ENCODE results near the gene RBM12. TPM values are rescaled to one million over a fixed set of nuclear protein-coding genes. Genes with fewer than 3 reads are reported as not detected.

RBM12 gene
- total RNA-seq, 1 donor from 2014 or later = 148 TPM

DNA sequence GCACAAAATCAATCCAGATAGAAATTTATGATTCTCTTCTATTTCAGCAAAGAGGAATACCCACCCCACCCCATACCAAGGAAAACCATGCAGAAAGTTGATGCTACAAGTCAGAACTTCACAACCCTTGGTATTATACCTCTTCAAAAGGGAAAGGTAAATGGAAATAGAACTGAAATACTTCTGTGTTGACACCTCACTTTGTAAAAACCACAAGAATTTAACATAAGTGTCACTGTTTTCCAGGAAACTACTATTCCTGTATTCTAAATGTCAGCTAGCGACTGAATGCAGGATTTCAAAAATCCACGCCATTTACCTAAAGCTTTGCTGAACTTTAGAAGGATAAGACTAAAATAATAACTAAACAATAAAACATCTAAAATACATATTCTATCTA, 3.6 kb downstream of the RBM12 start:
- Mint-ChIP-seq H3K36me3 (ENCODE audit: low read depth) (peaks cover 58% of the 10 kb centered on the region), H3K27ac (peak overlapping the region; percentile 99), H3K27me3 (ENCODE audit: low read depth) (no peaks in the 10 kb centered on the region), H3K4me3 (ENCODE audit: low read depth) (peak overlapping the region; percentile 95), H3K4me1 (ENCODE audit: low read depth) (peaks cover 63% of the 10 kb centered on the region), H3K9me3 (no peaks in the 10 kb centered on the region)
- intact Hi-C loops (cut with micrococcal nuclease) = loop anchor here (2.0 to 5.0 kb wide), 2 partner anchors 119 to 294 kb away; partner anchors contain the start of genes ERGIC3 and SCAND1
- DNase-seq (ENCODE audit: low spot score) = no peak

DNA sequence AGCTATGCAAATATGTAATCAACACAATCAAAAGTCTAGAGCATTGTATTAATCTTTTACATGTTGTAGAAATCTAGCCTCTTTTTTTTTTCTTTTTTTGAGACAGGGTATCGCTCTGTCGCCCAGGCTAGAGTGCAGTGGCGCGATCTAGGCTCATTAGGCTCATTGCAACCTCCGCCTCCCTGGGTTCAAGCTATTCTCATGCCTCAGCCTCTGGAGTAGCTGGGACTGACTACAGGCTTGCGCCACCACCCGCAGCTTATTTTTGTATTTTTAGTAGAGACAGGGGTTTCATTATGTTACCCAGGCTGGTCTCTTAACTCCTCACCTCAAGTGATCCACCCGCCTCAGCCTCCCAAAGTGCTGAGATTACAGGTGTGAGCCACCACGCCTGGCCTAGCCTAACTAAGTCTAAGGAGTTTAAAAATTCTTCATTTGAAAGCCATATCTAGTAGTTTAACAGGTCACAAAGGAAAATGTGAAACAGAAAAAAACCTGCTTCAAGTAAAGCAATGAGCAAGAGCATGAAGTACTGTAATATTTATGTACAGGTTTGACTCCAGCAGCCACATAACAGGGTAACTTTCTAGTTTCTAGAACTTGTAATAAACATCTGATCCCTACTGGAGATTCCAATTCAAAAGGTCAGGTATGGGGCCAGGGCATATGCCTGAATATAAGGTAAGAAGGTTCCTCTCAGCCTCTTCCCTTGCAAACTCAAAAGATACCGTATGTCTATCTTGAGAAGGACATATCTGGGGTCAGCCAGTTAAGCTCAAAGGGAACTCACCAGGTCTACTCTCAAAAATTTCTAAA, 4.4 kb downstream of the RBM12 start:
- Mint-ChIP-seq H3K4me1 (ENCODE audit: low read depth) (peaks cover 63% of the 10 kb centered on the region), H3K36me3 (ENCODE audit: low read depth) (peaks cover 58% of the 10 kb centered on the region), H3K27ac (peak overlapping the region; percentile 99), H3K9me3 (no peaks in the 10 kb centered on the region), H3K27me3 (ENCODE audit: low read depth) (no peaks in the 10 kb centered on the region), H3K4me3 (ENCODE audit: low read depth) (peak overlapping the region; percentile 95)
- intact Hi-C loops (cut with micrococcal nuclease) = loop anchor here (1.0 to 5.0 kb wide), 3 partner anchors 41 to 294 kb away; partner anchors contain the start of genes ERGIC3 and SCAND1
- DNase-seq (ENCODE audit: low spot score) = no peak

- intact Hi-C loops (cut with micrococcal nuclease) = no loop called here
- Mint-ChIP-seq H3K27me3 (ENCODE audit: low read depth) (no peaks in the 10 kb centered on the region), H3K9me3 (no peaks in the 10 kb centered on the region), H3K4me3 (ENCODE audit: low read depth) (peak overlapping the region; percentile 20), H3K36me3 (ENCODE audit: low read depth) (peaks cover 40% of the 10 kb centered on the region), H3K4me1 (ENCODE audit: low read depth) (peaks cover 47% of the 10 kb centered on the region), H3K27ac (peak overlapping the region; percentile 77)
- DNase-seq (ENCODE audit: low spot score) = no peak
Observed at GRCh38 chr20:35657271-35657670, 7.4 kb downstream of the RBM12 start.

DNA sequence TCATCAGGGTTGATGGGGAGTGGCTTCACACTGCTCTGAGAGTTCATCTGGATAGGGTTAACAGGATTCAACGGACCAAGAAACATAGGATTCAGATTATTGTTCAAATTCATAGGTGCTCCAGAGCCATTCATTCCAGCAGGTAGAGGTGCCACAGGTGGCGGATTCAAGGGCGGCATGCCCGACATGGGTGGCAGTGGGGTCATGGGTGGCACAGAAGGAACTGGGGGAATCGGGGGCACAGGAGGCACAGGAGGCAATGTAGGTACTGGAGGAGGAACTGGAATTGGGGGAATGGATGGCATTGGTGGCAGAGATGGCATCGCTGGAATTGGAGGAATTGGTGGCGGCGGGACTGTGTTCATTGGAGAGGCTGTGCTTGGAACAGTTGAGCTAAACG, 10.3 kb downstream of the RBM12 start:
- no peak overlapping the region for H3K4me3 Mint-ChIP-seq (ENCODE audit: low read depth)
- DNase-seq (ENCODE audit: low spot score) = no peak
- peaks cover 35% of the 10 kb centered on the region for H3K4me1 Mint-ChIP-seq (ENCODE audit: low read depth)
- intact Hi-C loops (cut with micrococcal nuclease) = no loop called here
- no peaks in the 10 kb centered on the region for H3K27me3 Mint-ChIP-seq (ENCODE audit: low read depth)
- no peak overlapping the region for H3K27ac Mint-ChIP-seq
- peaks cover 46% of the 10 kb centered on the region for H3K36me3 Mint-ChIP-seq (ENCODE audit: low read depth)
- H3K9me3 Mint-ChIP-seq = no peaks in the 10 kb centered on the region

DNA sequence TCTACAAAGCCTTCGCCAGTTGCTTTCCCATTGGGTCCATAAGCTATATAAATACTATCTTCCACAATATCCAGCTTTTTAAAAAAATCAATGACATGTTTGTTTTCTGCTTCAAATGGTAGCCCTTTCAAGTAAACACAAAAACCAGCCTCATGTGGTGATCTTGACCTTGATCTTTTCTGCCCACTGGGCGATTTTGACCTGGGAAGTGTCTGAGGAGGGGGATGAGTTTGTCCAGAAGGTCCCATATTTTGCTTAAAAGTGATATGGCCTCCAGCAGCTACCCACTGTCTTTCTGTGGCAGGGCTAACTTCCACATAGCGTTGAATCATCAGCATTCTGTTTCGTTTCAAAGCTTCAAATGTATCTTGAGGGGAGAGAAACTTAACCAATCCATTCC, 10.8 kb downstream of the RBM12 start:
- Mint-ChIP-seq H3K27me3 (ENCODE audit: low read depth) (no peaks in the 10 kb centered on the region), H3K9me3 (no peaks in the 10 kb centered on the region), H3K4me3 (ENCODE audit: low read depth) (no peak overlapping the region), H3K4me1 (ENCODE audit: low read depth) (peaks cover 31% of the 10 kb centered on the region), H3K27ac (no peak overlapping the region), H3K36me3 (ENCODE audit: low read depth) (peaks cover 46% of the 10 kb centered on the region)
- no peak for DNase-seq (ENCODE audit: low spot score)
- intact Hi-C loops (cut with micrococcal nuclease) = no loop called here

- H3K9me3 Mint-ChIP-seq = no peaks in the 10 kb centered on the region
- H3K27me3 Mint-ChIP-seq (ENCODE audit: low read depth) = no peaks in the 10 kb centered on the region
- H3K27ac Mint-ChIP-seq = no peak overlapping the region
- no peak overlapping the region for H3K4me3 Mint-ChIP-seq (ENCODE audit: low read depth)
- peaks cover 31% of the 10 kb centered on the region for H3K4me1 Mint-ChIP-seq (ENCODE audit: low read depth)
- peaks cover 47% of the 10 kb centered on the region for H3K36me3 Mint-ChIP-seq (ENCODE audit: low read depth)
- intact Hi-C loops (cut with micrococcal nuclease) = no loop called here
- no peak for DNase-seq (ENCODE audit: low spot score)
Observed at GRCh38 chr20:35653430-35653734, 11.3 kb downstream of the RBM12 start.

DNA sequence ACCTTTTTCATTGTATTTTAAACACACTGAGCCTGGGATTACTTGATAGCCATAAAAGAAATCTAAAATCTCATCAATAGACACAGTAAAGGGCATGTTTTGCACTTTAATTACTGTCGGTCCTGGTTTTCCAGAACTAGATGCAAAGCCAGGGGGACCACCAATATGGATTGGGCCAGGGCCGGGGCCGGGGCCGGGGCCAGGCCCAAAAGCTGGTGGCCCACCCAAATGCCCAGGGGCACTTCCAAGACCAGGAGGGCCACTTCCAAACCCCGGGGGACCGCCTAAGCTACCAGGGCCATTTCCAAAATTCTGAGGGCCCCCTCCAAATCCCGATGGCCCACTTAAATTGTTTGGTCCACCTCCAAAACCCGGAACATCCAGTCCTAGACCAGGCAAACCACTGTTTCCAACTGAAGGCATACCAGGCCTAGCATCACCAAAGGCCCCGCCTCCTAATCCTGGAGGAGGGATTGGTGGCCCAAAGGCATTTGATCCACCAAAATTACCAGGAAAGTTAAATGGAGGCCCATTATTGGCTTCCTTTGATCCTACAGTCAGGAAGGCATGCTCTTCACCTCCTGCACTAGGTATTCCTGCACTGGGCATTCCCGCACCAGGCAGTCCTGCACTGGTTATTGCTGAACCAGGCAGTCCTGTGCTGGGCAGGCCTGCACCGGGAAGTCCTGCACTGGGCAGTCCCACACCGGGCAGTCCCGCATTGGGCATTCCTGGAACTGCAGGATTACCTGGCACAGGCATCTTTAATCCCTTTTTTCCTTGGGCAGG, 11.9 kb downstream of the RBM12 start:
- H3K4me1 Mint-ChIP-seq (ENCODE audit: low read depth) = peaks cover 32% of the 10 kb centered on the region
- no peak for DNase-seq (ENCODE audit: low spot score)
- intact Hi-C loops (cut with micrococcal nuclease) = no loop called here
- no peaks in the 10 kb centered on the region for H3K9me3 Mint-ChIP-seq
- H3K36me3 Mint-ChIP-seq (ENCODE audit: low read depth) = peaks cover 53% of the 10 kb centered on the region
- no peak overlapping the region for H3K4me3 Mint-ChIP-seq (ENCODE audit: low read depth)
- H3K27me3 Mint-ChIP-seq (ENCODE audit: low read depth) = no peaks in the 10 kb centered on the region
- H3K27ac Mint-ChIP-seq = no peak overlapping the region

DNA sequence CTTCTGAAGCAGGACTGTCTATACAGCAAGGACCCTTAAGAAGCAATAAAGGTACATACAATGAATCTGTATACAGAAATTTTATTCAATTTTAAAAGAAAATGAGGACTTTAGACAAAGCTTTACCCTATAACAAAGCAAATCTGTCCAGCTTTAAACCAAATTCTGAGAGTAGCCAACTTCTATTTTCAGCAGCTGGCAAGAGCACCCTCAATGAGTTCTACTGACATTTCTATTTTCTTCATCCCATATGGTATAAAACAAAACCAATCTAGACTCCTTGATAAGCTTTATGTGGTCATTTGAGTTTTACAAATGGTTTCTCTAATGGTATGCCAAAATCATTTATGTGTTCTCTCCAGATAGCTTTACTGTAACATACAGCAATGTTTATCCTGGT, 12.7 kb downstream of the RBM12 start:
- peaks cover 27% of the 10 kb centered on the region for H3K4me1 Mint-ChIP-seq (ENCODE audit: low read depth)
- no peaks in the 10 kb centered on the region for H3K9me3 Mint-ChIP-seq
- H3K27me3 Mint-ChIP-seq (ENCODE audit: low read depth) = no peaks in the 10 kb centered on the region
- H3K36me3 Mint-ChIP-seq (ENCODE audit: low read depth) = peaks cover 53% of the 10 kb centered on the region
- intact Hi-C loops (cut with micrococcal nuclease) = no loop called here
- H3K4me3 Mint-ChIP-seq (ENCODE audit: low read depth) = no peak overlapping the region
- DNase-seq (ENCODE audit: low spot score) = no peak
- no peak overlapping the region for H3K27ac Mint-ChIP-seq

DNA sequence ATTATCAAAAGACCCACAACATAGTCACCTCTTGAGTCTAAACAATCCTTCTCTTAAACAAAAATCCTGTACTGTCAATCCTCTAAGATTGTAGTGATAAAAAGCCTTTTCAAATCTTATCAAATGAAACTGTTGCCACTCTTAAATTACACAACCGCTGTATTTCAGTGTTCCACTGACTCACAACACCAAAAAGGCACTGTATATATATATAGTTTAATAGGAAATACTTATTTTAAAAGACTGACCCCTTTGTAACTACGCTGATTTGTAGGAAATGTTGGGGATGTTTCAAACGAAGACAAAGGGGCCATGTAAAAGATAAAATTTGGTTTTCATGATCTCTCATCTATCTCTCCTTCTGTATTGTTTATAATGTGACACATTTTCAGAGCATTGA, 14.1 kb downstream of the RBM12 start:
- no peaks in the 10 kb centered on the region for H3K27me3 Mint-ChIP-seq (ENCODE audit: low read depth)
- H3K9me3 Mint-ChIP-seq = no peaks in the 10 kb centered on the region
- peaks cover 22% of the 10 kb centered on the region for H3K4me1 Mint-ChIP-seq (ENCODE audit: low read depth)
- intact Hi-C loops (cut with micrococcal nuclease) = no loop called here
- no peak for DNase-seq (ENCODE audit: low spot score)
- peaks cover 50% of the 10 kb centered on the region for H3K36me3 Mint-ChIP-seq (ENCODE audit: low read depth)
- no peak overlapping the region for H3K4me3 Mint-ChIP-seq (ENCODE audit: low read depth)
- peak overlapping the region; percentile 11 for H3K27ac Mint-ChIP-seq

GRCh38 chr20:35648836-35649235, 15.9 kb downstream of the RBM12 start:
- intact Hi-C loops (cut with micrococcal nuclease) = no loop called here
- peaks cover 60% of the 10 kb centered on the region for H3K36me3 Mint-ChIP-seq (ENCODE audit: low read depth)
- H3K27me3 Mint-ChIP-seq (ENCODE audit: low read depth) = no peaks in the 10 kb centered on the region
- H3K27ac Mint-ChIP-seq = peak overlapping the region; percentile 50
- H3K4me3 Mint-ChIP-seq (ENCODE audit: low read depth) = no peak overlapping the region
- H3K4me1 Mint-ChIP-seq (ENCODE audit: low read depth) = peaks cover 28% of the 10 kb centered on the region
- H3K9me3 Mint-ChIP-seq = no peaks in the 10 kb centered on the region
- DNase-seq (ENCODE audit: low spot score) = no peak

- H3K36me3 Mint-ChIP-seq (ENCODE audit: low read depth) = peaks cover 46% of the 10 kb centered on the region
- no peak for DNase-seq (ENCODE audit: low spot score)
- no peak overlapping the region for H3K4me3 Mint-ChIP-seq (ENCODE audit: low read depth)
- H3K27ac Mint-ChIP-seq = peak overlapping the region; percentile 40
- no peaks in the 10 kb centered on the region for H3K9me3 Mint-ChIP-seq
- peaks cover 37% of the 10 kb centered on the region for H3K4me1 Mint-ChIP-seq (ENCODE audit: low read depth)
- intact Hi-C loops (cut with micrococcal nuclease) = no loop called here
- H3K27me3 Mint-ChIP-seq (ENCODE audit: low read depth) = no peaks in the 10 kb centered on the region
Observed at GRCh38 chr20:35644806-35645205, 19.9 kb downstream of the RBM12 start.

GRCh38 chr20:35643045-35643444, 21.7 kb downstream of the RBM12 start:
- Mint-ChIP-seq H3K27ac (no peak overlapping the region), H3K36me3 (ENCODE audit: low read depth) (peaks cover 29% of the 10 kb centered on the region), H3K9me3 (no peaks in the 10 kb centered on the region), H3K4me3 (ENCODE audit: low read depth) (no peak overlapping the region), H3K27me3 (ENCODE audit: low read depth) (no peaks in the 10 kb centered on the region), H3K4me1 (ENCODE audit: low read depth) (peaks cover 29% of the 10 kb centered on the region)
- intact Hi-C loops (cut with micrococcal nuclease) = no loop called here
- DNase-seq (ENCODE audit: low spot score) = no peak

- peaks cover 26% of the 10 kb centered on the region for H3K36me3 Mint-ChIP-seq (ENCODE audit: low read depth)
- peaks cover 33% of the 10 kb centered on the region for H3K4me1 Mint-ChIP-seq (ENCODE audit: low read depth)
- H3K4me3 Mint-ChIP-seq (ENCODE audit: low read depth) = no peak overlapping the region
- no peak overlapping the region for H3K27ac Mint-ChIP-seq
- no peaks in the 10 kb centered on the region for H3K9me3 Mint-ChIP-seq
- intact Hi-C loops (cut with micrococcal nuclease) = no loop called here
- DNase-seq (ENCODE audit: low spot score) = no peak
- H3K27me3 Mint-ChIP-seq (ENCODE audit: low read depth) = no peaks in the 10 kb centered on the region
Observed at GRCh38 chr20:35641743-35642142, 23.0 kb downstream of the RBM12 start.

All from activated T-helper 2 cell treated with anti-CD3 and anti-CD28 coated beads, Interferon-gamma antibody, Interleukin-2, Interleukin-4, amounts not matched to agents 10 μg/mL and 5 μg/mL and 100 μg/mL, durations not matched to agents 14 hours and 24 hours and 36 hours (primary cell).